NCI-H446 treated with DMSO at 0.1 percent for 48 hours (cell line): ENCODE results near the gene UNC13B.
"Not testable (repeated sequence)": the region's sequence is repeated elsewhere in the genome, so short reads cannot be mapped to it uniquely, and the experiment has no call there.

Source experiments
- DNase-seq: peaks from one replicate; lab custom pipeline; 2025; lab: John Stamatoyannopoulos, UW

The UNC13B gene

GRCh38 chr9:35226651-35227050 lies 64.8 kb downstream of the UNC13B start:
- DNase-seq = no peak

GRCh38 chr9:35227284-35227683 lies 65.5 kb downstream of the UNC13B start:
- DNase-seq = no peak

DNA sequence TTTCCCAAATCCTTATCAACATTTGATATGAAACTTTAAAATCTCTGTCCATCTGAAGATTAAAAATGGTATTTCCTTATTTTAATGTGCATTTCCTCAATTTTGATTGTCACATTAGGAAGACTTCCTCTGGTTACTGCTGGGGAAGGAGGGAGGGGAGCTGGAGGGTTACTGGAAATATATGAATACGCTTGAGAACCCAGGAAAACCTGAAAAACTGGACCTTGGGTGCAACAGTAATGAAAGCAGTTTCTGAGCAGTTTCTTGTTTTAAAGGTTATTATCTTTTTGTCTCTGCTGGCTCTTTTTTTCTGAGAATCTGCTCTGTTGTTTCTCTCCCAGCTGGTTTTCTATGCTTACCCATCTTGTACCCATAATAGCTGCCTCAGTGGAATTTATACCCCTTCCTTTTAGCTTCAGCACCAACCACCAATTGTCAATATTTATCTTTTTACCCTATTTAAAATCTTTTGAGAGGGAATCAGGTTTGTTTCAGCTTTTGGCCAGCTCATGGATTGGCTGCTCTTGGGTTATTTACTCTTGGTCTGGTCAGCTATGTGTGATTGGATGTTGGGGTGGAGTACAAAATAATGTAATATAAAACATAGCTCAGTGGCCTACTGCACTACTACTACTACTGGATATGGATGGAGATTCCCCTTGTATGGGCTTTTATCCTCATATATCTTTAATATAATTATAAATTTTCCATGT lies 67.4 kb downstream of the UNC13B start:
- DNase-seq = no peak

- DNase-seq = no peak
Measured at GRCh38 chr9:35229779-35230143, 68.0 kb downstream of the UNC13B start.

DNA sequence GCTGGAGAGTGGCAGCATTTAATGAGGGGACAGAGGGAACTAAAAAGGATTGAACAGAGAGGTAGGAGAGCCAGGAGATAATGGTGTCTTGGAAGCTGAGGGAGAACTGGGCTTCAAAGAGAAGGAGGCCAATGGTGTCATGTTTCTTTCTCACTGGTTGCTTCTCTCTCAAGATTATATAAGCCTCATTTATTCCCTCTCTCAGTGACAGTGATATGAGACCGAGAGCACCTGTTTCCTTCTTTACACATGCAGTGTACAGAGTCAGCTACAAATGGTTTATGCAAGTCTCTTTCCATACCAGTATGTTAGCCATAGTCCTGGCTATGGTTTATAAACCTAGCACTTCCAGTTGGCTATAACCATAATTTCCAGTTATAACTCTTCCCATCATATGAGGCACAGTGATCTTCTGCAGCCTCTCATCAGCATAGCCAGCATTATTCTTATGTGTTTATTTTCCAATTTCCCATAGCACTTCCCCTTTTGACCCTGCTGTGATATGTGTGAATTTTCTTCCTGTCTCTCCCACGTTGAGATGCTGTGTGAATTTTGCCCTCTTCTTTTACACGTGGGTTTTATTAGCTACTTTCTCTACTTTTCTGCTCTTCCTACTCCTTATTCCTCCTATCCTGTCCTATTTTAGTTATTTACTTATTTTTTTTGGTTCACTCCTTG lies 71.2 kb downstream of the UNC13B start:
- no peak for DNase-seq

GRCh38 chr9:35236692-35237091 lies 74.9 kb downstream of the UNC13B start:
- no peak for DNase-seq

DNA sequence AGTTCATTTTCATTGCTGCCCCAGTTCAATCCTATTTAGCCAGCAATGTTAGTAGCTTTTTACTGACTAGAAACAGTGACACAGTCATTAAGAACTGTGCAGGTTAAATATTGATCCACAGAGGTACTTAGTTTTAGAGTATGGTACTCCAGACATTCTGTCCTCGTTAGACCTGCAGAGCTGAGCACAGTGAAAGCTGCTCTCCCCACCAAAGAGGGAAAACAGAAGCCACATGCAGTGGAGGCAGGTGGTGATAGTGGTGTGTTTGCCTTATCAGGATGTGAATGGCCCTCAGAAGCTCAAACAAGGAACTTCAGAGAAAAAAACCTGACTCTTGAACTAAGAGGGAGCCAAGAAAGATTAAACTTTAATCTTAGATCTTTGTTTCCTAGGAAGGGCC lies 75.5 kb downstream of the UNC13B start:
- no peak for DNase-seq

- not testable (repeated sequence) for DNase-seq
Measured at GRCh38 chr9:35245945-35246344, 84.1 kb downstream of the UNC13B start.

GRCh38 chr9:35253075-35253474 lies 91.3 kb downstream of the UNC13B start:
- DNase-seq = no peak

GRCh38 chr9:35254237-35254636 lies 92.4 kb downstream of the UNC13B start:
- DNase-seq = no peak

- DNase-seq = no peak
Measured at GRCh38 chr9:35254984-35255857, 93.4 kb downstream of the UNC13B start.

DNA sequence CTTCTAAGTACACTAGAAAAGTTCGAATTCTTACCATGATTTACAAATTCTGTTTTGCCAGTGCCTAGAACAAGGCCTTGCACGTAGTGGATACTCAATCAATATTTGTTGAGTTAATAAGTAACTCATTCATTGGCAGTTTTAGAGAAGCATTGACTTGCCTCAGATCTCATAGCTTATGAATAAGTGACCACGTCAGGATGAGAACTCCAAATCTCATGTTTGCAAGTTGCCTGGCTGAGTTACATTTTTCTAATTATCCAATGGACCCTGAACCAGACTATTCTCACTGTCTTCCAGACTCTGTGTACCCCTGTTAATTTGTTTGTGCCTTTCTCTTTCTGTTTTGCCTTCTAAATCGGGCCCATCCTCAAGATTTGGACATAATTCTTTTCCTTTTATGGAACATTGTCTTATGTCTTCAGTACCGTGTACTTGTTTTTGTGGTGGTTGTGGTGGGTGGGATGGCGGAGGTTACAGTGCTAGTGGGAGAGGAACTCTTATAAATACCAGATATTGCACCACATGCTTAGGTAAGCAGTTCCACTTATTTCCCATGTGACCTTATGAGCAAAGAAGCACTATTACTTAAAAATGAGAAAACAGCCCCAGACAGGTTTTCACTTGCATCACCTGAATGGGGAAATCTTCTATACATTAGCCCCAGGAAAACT lies 96.3 kb downstream of the UNC13B start:
- no peak for DNase-seq

DNA sequence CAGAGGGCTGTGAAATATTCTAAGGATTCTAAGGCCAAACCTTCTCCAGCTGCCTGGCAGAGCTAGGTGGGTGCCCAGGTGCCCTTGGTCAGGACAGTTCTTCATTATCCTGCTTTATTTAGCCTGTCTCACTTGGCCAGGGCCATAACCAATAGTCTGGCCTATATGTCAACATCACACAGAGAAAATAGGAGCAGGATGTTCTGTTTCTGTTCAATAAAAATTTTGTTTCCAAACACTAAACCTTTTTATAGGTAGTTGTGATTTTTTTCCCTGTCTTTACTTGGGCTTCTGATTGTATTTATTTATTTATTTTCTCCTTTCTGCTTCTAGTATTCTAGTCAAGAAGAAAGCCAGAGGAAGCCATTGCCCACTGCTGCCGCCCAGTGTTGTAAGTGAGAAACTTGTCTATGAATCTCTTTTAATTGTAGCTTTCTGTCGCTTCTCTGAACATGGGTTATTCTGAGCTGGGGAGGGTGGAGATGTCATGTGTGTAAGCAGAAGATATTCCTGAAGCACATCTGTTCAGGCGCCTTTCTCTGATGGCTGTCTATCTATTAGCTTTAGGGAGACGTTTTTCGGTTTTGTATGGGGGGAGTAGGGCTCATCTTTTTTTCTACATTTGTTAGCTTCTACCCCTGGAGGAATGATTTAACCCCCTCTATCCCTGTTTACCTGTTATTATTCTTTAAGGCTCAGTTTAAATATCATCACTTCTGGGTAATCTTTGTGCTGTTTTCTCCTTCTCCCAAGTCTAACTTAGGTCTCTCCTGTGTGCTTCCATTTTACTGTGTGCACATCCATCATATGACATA lies 97.1 kb downstream of the UNC13B start:
- DNase-seq = peak; percentile 23

DNA sequence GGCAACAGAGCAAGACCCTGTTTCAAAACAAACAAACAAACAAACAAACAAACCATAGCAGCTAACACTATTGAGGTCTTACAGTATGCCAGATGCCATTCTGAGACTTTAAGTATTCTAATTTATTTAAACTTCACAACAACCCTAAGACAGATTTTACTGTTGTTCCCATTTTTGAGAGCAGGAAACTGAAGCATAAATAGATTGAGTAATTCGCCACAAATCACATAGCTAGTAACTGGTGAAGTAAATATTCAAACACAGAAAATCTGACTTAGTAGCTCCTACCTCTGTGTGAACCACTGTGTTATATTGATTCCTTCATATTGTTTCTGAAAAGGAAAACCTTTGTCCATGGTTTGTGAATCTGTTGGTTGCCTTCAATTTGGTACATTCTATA lies 98.4 kb downstream of the UNC13B start:
- DNase-seq = no peak

DNA sequence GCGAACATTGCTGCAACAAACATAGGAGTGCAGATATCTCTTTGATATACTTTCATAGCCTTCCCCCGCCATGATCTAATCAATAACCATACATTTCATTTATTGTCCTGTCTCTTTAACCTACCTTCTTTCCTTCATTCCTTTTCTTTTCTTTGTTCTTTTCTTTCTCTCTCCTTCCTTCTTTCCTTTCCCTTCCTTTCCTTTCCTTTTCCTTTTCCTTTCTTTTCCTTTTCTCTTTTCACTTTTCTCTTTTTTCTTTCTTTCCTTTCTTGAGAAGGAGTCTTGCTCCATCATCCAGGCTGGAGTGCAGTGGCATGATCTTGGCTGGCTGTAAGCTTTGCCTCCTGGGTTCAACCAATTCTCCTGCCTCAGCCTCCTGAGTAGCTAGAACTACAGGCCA lies 100.3 kb downstream of the UNC13B start:
- DNase-seq = no peak

GRCh38 chr9:35267710-35268109 lies 105.9 kb downstream of the UNC13B start:
- DNase-seq = no peak

GRCh38 chr9:35269919-35270318 lies 108.1 kb downstream of the UNC13B start:
- no peak for DNase-seq

DNA sequence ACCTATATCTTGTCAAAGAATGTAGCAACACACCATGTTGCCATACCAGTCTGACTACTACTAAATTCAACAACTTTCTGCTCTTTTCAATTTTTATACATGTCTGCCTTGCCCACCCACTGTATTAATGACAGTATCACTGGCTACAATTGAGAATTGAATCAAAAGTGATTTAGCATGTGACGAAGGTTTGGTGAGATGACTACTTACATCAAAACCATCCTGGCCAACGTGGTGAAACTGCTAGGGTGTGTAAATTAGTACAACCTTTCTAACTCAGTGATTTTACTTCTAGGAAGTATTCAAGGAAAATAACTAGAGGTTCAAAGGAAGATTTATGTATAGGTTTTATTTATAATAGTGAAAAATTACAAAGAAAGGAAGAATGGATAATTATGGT lies 109.8 kb downstream of the UNC13B start:
- DNase-seq = no peak

GRCh38 chr9:35272989-35273388 lies 111.2 kb downstream of the UNC13B start:
- no peak for DNase-seq

DNA sequence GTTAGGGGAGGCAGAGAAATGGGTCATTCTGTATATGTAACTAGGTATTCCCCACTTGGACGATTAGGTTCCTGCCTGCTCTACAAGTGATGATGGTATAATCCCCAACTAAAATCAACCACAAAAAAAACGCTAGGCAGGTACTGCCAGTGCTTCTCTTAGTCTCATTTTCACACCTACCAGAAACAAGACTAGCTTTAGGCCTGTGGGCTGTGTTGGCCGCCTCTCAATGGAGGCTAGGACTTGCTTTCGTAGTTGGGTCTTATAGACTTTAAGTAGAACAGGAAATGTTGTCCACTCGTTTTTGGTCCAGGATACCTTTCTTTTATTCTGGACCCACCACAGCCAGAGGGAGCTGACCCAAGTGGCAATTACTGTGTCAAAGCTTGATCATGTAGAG lies 111.8 kb downstream of the UNC13B start:
- DNase-seq = no peak

DNA sequence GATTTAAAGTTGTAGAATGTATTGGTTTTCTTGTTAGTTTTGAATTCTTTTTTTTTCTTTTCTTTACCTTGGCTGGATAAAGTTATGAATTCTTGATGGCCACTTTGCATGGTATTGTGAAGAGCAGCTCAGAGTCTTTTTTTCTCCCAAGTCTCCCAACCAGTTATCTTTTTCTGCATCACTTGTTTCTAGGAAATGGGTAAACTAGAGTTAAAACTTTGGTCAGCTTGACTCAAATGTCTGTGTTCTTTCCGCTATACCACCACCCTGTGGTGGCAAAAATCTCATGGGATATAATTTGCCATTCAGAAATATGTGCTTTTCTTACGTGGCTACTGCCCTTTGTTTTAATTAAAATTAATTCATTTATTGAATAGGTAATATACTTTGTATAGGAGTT lies 113.2 kb downstream of the UNC13B start:
- DNase-seq = no peak

GRCh38 chr9:35277171-35277520 lies 115.3 kb downstream of the UNC13B start:
- DNase-seq = no peak
